Heart left ventricle (tissue), 16 donors: ENCODE data around the gene TEK. TPM values are rescaled to one million over a fixed set of nuclear protein-coding genes. Genes with fewer than 3 reads are reported as not detected.

Source experiments
- ATAC-seq, 4 donors: fragments of 200-7000 bp; cut with Tn5 transposase; one replicate each; pipeline ENCODE4 v1.9.1; 2020 to 2022; ENCODE audit warnings: moderate library complexity in 4 of 4, mild to moderate bottlenecking in 3 of 4, moderate number of reproducible peaks in 1 of 4
- DNase-seq, 5 donors: peaks; one replicate each; pipeline ENCODE4 v3.0.0-alpha.2; 2020
- H3K27ac ChIP-seq, 12 donors: fragments of 200-600 bp; sonication (generic) in 4 of 12; one replicate each; pipeline versions ENCODE4 v1.5.0 to v1.8.0; 2016 to 2022; ENCODE audit warnings: mild to moderate bottlenecking in 2 of 12
- H3K27me3 ChIP-seq, 9 donors: fragments of 200-600 bp; sonication (generic) in 2 of 9; one replicate each; pipeline versions ENCODE4 v1.5.1 to v1.8.0; 2016 to 2022; ENCODE audit warnings: mild to moderate bottlenecking in 3 of 9
- H3K36me3 ChIP-seq, 9 donors: fragments of 200-600 bp; sonication (generic) in 2 of 9; one replicate each; pipeline versions ENCODE4 v1.5.0 to v1.8.0; 2018 to 2022; ENCODE audit warnings: mild to moderate bottlenecking in 2 of 9
- H3K4me1 ChIP-seq, 12 donors: fragments of 200-600 bp; sonication (generic) in 4 of 12; one replicate each; pipeline versions ENCODE4 v1.5.0 to v1.8.0; 2016 to 2022; ENCODE audit warnings: mild to moderate bottlenecking in 3 of 12
- H3K4me3 ChIP-seq, 12 donors: fragments of 200-600 bp; sonication (generic) in 4 of 12; one replicate each; pipeline versions ENCODE4 v1.5.0 to v1.8.0; 2017 to 2022; ENCODE audit warnings: mild to moderate bottlenecking in 9 of 12, moderate library complexity in 4 of 12
- H3K9me3 ChIP-seq, 12 donors: fragments of 200-600 bp; sonication (generic) in 4 of 12; one replicate each; pipeline versions ENCODE4 v1.5.0 to v1.8.0; 2016 to 2022; ENCODE audit warnings: mild to moderate bottlenecking in 1 of 12
- POLR2A ChIP-seq, 2 donors: fragments of 450-650 bp; IDR thresholded peaks; one replicate each; pipeline ENCODE4 v1.6.1; 2017; ENCODE audit warnings: antibody characterized with exemption in 2 of 2, mild to moderate bottlenecking in 2 of 2, moderate library complexity in 2 of 2
- WGBS, 4 donors: extraction: QIAGEN DNeasy Blood & Tissue Kit in 2 of 4; methylation state at CpG; one replicate each; pipeline versions ENCODE4 v1.1.5 to v1.1.7; 2013 to 2018; 5-methylcytosine and 5-hydroxymethylcytosine counted together
- intact Hi-C, 10 donors: fragments of 100-400 bp; cut with DNase I; formaldehyde crosslinking; loops; one replicate each; pipeline versions ENCODE4 v1.11.1 to v1.14.2; 2022
- polyA plus RNA-seq, 2 donors: library from polyadenylated mRNA; stranded (reverse); fragments of 200-250 nt; gene quantifications; one replicate each; pipeline ENCODE4 v1.2.3, GENCODE V29; 2013
- total RNA-seq, 9 donors: library from RNA; depleted of rRNA in 2 of 9; stranded (reverse); fragments of >200 nt in 2 of 9; fragmentation: NEBNext Ultra II Directional in 3 of 9; extraction: Animal tissue kit (Norgen Biotek cat#: 25700) in 3 of 9; gene quantifications; one replicate each; pipeline versions ENCODE4 v1.1.0 to v1.2.4, GENCODE V29; 2016 to 2023
- TF ChIP-seq, protein P1 (sequence below), 12 donors: fragments of 200-600 bp; sonication (generic) in 4 of 12; IDR thresholded peaks; one replicate each; pipeline versions ENCODE4 v1.5.0 to v1.8.0; 2018 to 2022; ENCODE audit warnings: antibody characterized with exemption in 12 of 12, mild to moderate bottlenecking in 5 of 12
- donor health status: ischemic (EF 13 %, LVEDD 7.1; RV severe dilation, severe dysfunction).
- donor health status: healthy with polysubstance abuse.
- donor health status: DM: no; HTN: yes; CAD: no.
- donor health status: DM: no; HTN: no; CAD: no.
- donor health status: ischemic (EF 25% LVEDD 6.9; RV normal size, moderate dysfunction).
- donor health status: ischemic (EF 25% LVEDD 5.7; RV mildly dilated, moderate dysfunction).
- donor health status: healthy.
- donor health status: DM: yes; HTN: yes; CAD: no.
- donor health status: ischemic (EF 35%, LVEDD 5.7; RV mildly dilated, moderate dysfunction).
- donor health status: nonischemic (EF 11% LVEDD 7.7; RV severe dilation, severe dysfunction).
- donor health status: DM: yes; HTN: yes; CAD: no.
- donor health status: PGD.
- donor health status: ischemic (EF 29% LVEDD 5.4; RV normal size, mild dysfunction).
- donor health status: nonischemic (EF 23%, LVEDD 6.1; RV moderate dilation, normal function).

The TEK gene
- total and polyA plus RNA-seq, 11 donors = 6.4 to 36.5 (median 19.0) TPM

DNA sequence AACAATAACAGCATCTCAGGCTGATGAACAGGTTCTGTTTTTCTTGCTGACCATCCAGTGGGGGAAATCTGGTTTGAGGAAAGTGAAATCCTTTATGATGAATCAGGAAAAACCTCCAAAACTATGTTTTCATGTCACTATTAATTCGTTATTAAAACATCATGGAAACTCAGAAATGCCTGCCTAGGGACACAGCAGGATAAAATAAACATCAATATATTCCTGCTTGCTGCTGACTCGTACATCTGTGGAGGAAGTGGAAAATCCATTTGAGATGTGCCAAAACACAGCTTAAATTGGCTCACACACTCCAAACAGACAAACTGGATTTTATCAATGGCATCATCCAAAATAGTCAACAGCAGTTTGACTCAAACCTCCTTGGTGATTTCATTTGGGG lies 53.0 kb downstream of the TEK start:
- intact Hi-C loops = loop anchor here in 1 of 10 donors (5.0 kb wide), 1 partner anchor 40 kb away; no protein-coding TSS in a partner anchor
- Histone ChIP-seq H3K4me1 (peaks cover 0 to 12% (median 0%) of the 10 kb centered on the region in 12 donors), H3K36me3 (peaks cover 0 to 7% (median 0%) of the 10 kb centered on the region in 9 donors), H3K4me3 (no peak overlapping the region), H3K27ac (no peak overlapping the region), H3K27me3 (no peaks in the 10 kb centered on the region), H3K9me3 (no peaks in the 10 kb centered on the region)
- no peak for DNase-seq
- no peak for TF ChIP-seq POLR2A (IDR thresholded peaks at IDR 0.05)
- TF ChIP-seq, protein P1, sequence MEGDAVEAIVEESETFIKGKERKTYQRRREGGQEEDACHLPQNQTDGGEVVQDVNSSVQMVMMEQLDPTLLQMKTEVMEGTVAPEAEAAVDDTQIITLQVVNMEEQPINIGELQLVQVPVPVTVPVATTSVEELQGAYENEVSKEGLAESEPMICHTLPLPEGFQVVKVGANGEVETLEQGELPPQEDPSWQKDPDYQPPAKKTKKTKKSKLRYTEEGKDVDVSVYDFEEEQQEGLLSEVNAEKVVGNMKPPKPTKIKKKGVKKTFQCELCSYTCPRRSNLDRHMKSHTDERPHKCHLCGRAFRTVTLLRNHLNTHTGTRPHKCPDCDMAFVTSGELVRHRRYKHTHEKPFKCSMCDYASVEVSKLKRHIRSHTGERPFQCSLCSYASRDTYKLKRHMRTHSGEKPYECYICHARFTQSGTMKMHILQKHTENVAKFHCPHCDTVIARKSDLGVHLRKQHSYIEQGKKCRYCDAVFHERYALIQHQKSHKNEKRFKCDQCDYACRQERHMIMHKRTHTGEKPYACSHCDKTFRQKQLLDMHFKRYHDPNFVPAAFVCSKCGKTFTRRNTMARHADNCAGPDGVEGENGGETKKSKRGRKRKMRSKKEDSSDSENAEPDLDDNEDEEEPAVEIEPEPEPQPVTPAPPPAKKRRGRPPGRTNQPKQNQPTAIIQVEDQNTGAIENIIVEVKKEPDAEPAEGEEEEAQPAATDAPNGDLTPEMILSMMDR (IDR thresholded peaks at IDR 0.05) = no peak
- WGBS, 4 donors = 36 to 52% (median 42%) methylated on average over 2 of the region's 2 CpGs
- ATAC-seq = no peak

DNA sequence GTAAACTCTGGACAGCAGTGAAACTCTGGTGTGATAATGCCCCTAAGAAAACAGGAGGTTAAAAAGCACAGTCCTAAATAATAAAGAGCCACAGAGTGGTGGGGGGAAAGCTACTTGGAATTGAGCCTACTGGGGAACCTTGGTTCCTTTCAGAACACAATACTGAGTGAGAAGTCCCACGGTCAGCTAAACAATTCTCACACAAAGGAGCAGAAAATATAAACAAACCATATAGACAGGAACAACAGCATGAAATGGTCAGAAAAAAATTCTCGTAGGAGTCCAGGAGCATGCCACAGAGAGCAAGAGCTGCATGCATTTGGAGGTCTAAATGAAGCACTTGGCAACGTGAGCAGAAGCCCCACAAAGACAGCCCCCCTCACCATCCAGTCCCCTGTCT lies 56.0 kb downstream of the TEK start:
- TF ChIP-seq POLR2A (IDR thresholded peaks at IDR 0.05) = no peak
- TF ChIP-seq, protein P1 (IDR thresholded peaks at IDR 0.05) = no peak
- ATAC-seq = no peak
- intact Hi-C loops = no loop called here
- H3K36me3 ChIP-seq = peaks cover 0 to 10% (median 0%) of the 10 kb centered on the region in 9 donors
- 46 to 54% (median 52%) methylated on average over 3 of the region's 3 CpGs for WGBS, 4 donors
- H3K4me1 ChIP-seq = peaks cover 0 to 11% (median 0%) of the 10 kb centered on the region in 12 donors
- no peak overlapping the region for H3K27ac ChIP-seq
- no peak for DNase-seq
- H3K4me3 ChIP-seq = no peak overlapping the region
- no peaks in the 10 kb centered on the region for H3K27me3 ChIP-seq
- H3K9me3 ChIP-seq = peaks cover 0 to 8% (median 0%) of the 10 kb centered on the region in 12 donors

- Histone ChIP-seq H3K27ac (no peak overlapping the region), H3K9me3 (peaks cover 0 to 11% (median 0%) of the 10 kb centered on the region in 12 donors), H3K4me3 (no peak overlapping the region), H3K36me3 (peaks cover 0 to 11% (median 0%) of the 10 kb centered on the region in 9 donors), H3K27me3 (no peaks in the 10 kb centered on the region), H3K4me1 (peaks cover 0 to 9% (median 0%) of the 10 kb centered on the region in 12 donors)
- ATAC-seq = no peak
- no peak for DNase-seq
- TF ChIP-seq POLR2A (IDR thresholded peaks at IDR 0.05) = no peak
- TF ChIP-seq, protein P1 (IDR thresholded peaks at IDR 0.05) = no peak
- intact Hi-C loops = no loop called here
- 80 to 94% (median 85%) methylated on average over 7 to 10 of the region's 10 CpGs for WGBS, 4 donors
Measured at GRCh38 chr9:27165670-27166069, 56.6 kb downstream of the TEK start.

DNA sequence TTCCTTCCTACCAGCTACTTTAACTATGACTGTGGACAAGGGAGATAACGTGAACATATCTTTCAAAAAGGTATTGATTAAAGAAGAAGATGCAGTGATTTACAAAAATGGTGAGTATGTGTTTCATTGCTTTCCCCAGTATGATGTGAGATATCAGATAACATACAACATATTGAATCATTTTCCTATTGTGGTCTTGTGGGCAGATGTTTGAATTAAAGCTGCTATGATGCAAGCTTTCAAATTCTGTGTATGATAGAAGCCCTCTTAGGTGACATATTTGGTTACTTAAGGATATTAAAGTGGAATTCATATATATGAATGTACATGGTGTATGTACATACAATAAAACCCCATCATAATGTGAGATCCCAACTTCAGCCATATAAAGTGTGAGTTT lies 59.5 kb downstream of the TEK start:
- WGBS, 4 donors = 73 to 86% (median 79%) methylated on average over 1 of the region's 1 CpG
- ATAC-seq = no peak
- intact Hi-C loops = no loop called here

More for the DNA sequence above, 59.5 kb downstream of the TEK start:
- TF ChIP-seq, protein P1 (IDR thresholded peaks at IDR 0.05) = no peak
- no peak for TF ChIP-seq POLR2A (IDR thresholded peaks at IDR 0.05)
- H3K4me1 ChIP-seq = peaks cover 0 to 5% (median 0%) of the 10 kb centered on the region in 12 donors
- DNase-seq = no peak
- H3K4me3 ChIP-seq = no peak overlapping the region
- no peak overlapping the region for H3K27ac ChIP-seq
- H3K9me3 ChIP-seq = peaks cover 0 to 11% (median 0%) of the 10 kb centered on the region in 12 donors
- no peaks in the 10 kb centered on the region for H3K27me3 ChIP-seq
- H3K36me3 ChIP-seq = peaks cover 0 to 25% (median 0%) of the 10 kb centered on the region in 9 donors
